NAMALWA (cell line): ENCODE results near the gene ZNF462.

Source experiments
- DNase-seq: peaks from one replicate; pipeline ENCODE4 v3.0.0-alpha.2; 2015; ENCODE audit warnings: low spot score

Gene ZNF462

DNA sequence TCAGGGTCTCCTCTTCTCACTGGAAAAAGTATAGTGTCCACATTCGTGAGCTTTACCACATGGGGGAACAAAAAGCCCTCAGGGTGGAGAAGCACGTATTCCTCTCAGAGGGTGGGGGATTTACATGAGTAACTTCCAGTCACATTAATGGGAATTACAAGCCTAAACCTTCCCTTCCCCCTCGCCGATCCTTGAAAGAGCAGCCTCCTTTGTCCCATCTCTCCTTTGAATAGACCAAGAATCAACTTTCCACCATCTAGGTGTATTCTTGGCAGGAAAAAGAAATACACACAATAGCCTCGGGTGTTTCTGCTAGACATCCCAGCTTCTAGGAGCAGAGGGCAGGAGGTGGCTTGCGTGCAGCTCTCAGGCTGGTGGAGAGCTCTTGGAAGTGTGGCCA is 144.4 kb downstream of the ZNF462 start:
- DNase-seq = no peak

DNA sequence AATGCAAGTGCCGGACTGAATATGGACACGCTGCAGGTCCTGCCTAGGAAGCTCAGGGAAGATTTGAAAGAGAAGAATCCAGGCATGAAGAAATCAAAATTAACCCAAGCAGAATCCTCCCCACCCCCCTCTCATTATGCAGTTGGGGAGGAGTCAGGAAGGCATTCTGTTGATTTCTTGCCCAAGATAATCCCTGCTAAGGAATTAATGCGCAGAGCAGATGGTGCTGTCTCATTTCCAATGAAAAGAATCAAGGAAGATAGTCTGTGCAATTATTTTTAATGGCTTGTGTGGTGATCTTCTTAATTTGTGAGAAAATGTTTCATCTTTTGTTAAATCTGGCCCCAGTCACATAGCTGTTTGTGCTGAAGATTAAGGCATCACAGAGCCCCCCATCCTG is 145.0 kb downstream of the ZNF462 start:
- DNase-seq = no peak

DNA sequence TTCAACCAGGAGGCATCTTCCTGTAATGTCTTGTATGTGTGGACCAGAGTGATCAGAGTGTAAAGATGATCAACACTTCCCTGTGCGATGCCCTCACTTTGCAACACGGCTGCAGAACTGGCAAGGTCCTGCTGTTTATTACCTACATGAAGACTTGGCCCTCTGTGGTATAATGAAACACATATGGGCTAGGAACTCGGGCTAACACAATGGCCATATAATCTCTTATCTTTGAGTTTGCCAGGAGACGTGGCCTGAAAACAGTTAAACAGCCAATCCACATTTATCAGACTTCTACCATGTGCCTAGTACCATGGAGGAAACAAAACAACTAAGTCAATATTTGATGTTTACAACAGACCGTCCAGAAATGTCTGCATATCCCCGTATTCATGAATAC is 145.5 kb downstream of the ZNF462 start:
- DNase-seq = no peak

DNA sequence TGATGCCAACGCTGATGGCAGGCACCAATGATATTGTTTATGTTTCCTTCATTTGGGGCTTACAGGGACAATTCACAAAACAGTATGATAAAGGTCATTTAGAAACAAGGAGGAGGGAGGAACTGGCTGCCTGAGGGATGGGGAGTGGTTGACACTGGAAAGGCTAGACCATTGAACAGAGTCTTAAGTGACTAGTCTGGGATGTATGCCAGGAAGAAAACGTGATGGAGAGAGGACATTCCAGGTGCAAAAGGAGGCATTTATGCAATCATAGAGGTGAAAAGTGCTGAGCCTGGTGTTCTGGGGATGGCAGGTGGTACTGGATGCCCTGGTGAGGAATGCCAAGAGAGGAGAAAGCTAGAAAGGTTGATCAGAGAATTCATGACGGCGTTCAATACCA is 153.4 kb downstream of the ZNF462 start:
- no peak for DNase-seq

DNA sequence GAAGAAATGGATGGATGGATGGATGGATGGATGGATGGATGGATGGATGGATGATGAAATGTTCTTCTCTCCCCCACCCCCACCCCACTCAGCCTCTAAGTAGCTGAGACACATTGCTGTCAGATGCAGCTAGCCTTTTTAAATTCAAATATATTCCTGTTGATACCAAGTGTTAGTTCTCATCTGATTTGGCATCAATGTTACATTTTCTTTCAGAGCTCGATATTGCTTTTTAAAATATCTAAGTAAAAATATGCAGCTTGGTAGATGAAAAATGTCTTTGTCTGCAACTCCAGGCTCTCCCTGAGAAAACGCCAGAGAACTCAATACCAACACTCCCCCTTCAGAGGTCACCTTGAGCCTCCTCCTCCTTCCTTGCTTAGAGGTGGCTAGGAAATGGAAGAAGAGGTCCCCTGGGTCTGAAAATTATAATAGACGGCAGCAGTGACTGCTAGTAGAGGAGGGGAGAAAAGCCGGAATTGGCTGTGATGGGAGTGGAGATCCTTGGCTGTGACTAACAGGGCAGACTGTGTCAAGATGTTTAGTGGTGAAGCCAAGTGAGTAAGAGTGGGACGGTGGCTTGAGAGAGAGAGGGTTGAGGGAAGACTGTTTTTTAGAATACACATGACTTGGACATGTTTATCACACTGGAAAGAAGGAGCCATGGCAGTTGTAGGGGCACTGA is 156.0 kb downstream of the ZNF462 start:
- no peak for DNase-seq

DNA sequence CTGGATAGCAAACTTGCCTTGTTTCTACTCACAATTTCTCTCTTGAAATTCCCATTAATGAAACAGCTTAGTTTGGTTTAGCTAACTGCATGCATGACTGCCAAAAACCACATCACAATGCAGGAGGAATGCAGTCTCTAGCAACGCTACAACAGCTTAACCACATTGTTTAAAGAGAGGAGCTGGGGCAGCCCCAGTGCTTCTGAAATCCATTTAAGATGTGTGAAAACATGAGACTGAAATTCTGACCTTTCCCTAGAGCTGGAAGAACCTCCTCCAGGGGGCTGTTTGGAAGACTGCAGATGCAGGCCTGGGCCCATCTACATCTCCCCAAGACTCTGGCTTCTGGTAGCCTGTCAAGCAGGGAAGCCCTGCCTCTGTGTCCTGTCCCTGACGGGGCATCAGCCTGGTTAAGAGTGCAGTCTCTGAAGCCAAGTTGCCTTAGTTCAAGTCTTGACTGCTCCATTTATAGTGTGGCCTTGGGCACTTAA is 157.1 kb downstream of the ZNF462 start:
- no peak for DNase-seq

DNA sequence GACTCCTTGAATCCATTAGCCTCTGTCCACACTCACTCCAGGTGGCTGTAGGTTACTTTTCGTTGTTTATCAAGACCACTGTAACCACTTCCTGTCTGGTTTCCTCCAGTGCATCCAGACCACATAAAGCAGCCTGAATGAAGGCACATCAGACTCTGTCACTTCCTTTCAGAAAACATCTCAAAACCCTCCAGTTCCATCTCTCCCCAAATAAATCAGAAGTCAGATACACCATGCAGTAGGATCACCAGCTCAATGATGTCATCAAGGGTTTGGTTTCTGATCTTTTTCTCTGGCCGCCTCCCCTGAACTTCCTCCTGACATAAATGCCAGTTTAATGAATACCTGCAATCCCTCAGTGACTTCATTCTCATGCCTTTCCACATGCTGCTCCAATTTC is 161.2 kb downstream of the ZNF462 start:
- peak; percentile 19 for DNase-seq

DNA sequence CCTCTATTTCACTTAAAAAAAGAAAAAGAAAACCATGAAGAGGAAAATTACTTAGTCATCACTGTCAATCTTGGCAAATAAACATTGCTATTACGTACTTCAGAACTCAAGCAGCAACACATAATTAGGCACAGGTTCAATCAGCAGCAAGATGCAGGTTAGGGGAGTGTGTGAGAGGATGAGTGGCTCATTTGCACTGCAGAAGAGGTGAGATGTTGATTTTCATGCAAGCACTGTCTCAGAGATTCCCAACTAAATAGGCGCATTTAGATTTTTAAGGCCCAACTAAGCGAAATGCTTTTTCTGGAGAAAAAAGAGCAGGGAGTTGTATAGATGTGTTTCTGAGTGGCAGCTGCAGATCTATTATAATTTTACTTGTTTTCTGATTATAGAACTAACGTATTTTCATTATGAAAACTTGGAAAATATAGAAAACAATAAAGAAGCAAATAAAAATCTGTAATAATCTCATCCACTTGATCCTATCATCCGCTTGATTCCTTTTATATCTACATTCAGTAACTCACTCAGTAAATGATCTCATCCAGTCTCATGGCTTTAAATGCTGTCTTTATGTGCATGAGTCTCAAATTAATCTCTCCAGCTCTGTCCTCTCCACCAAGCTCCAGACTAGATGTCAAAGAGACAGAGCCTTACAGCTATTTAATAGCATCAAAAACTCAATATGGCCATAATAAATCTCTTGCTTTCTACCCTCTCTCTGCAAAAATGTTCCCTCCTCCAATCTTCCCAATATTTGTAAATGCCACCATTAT is 162.5 kb downstream of the ZNF462 start:
- no peak for DNase-seq

DNA sequence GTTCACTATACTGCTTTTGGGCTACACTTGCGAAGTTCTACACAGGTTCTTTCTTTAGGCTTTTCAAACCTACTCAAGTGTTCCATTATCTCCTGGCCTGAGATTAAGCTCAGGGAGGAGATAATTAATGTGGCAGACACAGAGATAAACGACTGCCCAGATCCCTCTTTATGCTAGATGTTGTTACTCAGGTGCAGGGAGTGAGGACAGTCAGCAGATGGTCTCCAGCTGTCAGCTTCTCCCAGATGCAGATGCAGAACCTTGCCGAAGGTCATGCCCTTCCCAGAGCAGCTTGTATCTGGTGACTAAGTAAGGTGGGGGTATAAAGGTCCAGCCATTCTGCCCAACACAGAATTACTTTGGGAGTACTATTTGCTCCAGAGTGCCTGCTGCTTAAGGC is 166.2 kb downstream of the ZNF462 start:
- DNase-seq = no peak

DNA sequence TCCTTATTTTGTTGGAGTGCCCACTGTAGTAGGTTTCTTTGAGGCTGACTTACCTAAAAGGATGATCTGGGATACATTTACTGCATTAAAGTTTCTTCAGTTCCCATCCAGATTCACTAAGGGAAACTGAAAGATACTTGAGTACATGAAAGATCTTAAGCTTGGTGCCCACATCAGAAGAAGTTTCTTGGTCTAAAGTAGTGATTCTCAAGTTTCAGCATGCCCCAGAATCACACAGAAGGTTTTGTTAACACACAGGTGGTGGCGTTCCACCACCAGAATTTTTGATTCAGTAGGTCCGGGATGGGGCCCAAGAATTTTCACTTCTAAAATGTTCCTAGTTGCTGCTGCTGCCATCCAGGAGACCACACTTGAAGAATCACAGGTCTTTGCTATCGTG is 171.0 kb downstream of the ZNF462 start:
- no peak for DNase-seq

DNA sequence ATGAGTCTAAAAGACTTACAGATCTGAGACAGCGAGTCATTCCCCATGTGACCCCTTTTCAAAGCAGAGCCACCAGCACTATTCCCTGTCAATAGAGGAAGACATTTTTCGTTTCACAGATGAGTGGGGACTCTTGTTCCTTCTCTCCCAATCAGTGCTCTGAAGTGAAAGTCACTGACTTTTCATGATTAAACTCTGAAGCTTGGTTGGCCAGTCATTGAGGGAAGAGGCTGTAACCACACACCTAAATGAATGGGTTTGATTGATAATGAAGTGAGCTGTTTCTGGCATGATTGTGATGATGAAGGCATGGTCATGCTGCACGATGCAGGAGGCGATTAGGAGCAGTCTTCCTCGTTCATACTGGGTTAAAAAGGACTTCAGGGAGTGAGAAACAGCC is 171.9 kb downstream of the ZNF462 start:
- no peak for DNase-seq

DNA sequence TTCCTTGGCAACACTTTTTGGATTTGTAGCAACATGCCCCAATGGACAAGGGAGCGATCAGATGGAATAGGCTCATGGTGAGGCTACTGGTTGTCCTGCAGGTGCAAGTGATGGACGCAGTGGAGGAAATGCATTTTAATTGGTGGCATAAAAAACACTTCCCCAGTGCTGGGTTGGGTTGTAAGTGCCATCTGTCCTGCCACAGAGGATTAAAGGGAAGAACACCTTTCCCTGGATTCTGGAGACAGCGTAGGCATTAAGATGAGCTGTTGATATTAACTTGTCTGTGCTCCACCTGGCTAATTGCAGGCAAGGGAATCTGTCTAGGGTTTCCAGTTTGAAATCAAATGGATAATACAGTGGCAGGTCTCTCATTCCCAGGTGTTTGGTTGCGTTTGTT is 173.4 kb downstream of the ZNF462 start:
- DNase-seq = no peak

DNA sequence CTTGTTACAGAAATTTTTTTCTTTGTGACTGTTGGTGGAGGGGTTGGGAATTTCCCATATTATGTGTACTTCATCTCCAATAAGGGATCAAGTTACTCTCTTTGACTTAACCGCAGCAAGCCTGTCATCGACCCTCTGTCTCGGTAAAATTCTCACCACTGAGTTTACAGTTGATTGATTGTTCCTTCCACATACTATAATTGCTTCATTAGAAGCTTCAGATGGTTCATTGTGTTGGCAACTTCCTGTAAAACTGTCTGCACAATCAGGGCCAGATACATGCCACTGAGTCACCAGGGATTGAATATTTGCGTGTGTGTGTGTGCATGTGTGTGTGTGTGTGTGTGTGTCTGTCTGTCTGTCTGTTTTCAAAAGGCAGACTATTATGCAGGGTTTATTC is 176.6 kb downstream of the ZNF462 start:
- DNase-seq = no peak

DNA sequence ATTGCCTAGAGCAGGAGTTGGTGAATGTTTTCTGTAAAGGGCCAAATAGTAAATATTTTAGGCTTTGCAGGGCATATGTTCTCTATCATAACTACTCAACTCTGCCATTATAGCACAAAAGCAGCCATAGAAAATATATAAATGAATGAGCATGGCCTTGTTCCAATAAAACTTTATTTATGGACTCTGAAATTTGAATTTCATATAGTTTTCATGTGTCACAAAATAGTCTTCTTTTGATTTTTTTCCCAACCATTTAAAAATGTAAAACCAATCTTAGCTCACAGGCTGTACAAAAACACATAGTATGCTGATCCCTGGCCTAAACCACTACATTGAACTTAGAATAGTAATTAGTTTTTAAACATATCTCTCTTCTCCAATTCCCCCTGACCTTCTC is 179.6 kb downstream of the ZNF462 start:
- DNase-seq = no peak

DNA sequence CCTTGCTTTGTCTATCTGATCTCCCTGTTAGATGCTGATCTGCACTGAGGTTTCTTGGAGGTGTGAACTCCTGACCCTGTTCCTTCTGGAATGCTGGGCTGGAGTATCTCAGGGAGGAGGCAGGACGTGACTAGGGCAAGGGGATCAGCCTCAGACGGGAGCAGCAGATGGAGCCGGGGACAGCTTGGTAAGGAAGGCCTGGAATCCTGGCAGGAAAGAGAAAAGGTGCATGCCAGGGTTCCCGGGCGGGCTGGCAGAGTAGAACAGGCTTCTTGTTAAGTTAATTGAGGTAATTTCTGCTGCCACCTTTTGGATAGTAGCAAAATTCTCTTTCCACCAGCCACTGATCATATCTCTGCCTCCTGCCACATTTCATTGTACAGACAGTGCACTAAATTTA is 180.9 kb downstream of the ZNF462 start:
- no peak for DNase-seq

DNA sequence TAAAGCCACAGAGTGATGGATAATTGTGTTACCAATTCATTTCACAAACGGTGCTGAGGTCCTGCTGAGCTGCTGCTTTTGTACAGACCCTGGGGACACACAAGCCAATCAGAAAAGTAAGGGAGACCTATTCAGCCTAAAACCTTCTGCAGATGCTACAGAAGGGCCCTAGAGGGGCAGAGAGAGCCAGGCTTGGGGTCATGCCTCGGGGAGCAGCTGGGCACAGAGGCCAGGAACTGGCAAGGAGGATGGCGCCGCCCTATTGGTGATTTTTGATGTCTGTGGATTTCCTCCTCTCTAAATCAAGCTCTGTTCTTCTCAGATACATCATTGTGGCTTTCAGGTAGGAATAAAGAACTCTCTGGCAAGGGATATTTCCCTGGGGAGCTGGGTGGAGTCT is 181.9 kb downstream of the ZNF462 start:
- peak; percentile 25 for DNase-seq

DNA sequence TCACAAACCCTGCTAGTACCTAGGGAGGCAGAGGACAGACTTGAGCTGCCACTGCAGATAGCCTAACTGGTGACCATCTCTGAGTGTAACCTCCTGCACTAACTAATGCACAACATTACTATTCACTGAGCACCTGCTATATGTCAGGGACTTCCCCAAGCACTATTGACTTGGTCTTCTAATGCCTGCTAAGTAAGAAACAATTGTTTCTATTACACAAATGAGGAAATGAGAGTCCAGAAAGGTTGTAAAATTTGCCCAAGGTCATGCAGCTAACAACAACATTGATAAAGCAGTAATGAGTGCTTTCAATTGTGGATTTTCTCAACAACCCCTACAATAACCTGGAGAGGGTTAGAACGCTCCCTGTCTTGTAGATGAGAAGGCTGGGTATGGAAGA is 183.7 kb downstream of the ZNF462 start:
- DNase-seq = no peak

DNA sequence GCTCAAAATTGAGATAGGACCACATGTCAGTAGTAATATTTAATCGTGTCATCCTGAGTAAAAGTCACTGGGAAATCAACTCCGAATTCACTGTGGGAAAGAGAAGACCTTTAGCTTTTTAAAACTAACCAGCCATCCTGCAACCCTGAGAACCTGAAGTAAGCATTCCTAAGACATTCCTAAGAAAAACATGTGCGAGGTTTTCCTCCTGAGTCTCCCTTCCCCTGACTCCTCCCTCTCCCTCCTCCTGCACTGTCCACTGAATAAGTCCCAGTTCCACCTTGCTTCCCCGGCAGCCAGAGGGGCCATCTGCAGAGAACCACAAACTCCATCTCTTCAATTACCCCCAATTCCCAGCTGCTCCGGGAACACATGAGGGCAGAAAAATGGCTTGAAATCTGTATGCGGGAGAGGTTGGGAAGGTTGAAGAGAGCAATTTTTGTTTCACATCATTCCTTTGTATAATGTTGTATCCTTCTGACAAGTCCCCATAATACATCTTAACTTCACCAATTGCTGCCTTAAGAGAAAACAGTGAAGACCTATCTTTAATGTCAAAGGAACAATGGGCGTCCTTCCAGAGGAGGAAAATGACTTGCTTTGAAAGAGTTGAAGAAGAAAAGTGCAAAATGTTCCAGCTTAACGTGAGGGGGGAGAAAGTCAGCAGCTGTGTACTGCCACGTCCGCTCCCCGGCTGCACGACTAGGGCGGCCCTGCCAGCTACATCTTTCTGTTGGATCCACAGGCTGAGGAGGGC is 186.3 kb downstream of the ZNF462 start:
- no peak for DNase-seq

DNA sequence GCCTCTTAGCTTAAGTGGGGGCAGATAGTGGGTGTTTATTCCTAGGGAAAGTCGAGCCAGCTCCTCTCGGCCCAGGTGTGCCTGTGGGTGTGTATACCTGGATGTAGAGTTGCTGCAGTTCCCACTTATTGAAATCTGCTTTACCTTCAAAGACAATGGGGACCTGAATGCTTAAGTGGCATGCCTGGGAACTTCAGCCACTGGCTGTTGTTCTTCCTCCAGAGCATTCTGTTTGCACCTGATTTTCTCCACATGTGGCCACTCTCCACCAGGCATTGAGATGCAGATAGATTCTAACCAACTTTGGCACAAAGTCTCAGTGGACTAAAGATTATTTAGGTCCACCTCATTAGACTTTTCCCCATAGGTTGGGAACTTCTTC is 186.8 kb downstream of the ZNF462 start:
- no peak for DNase-seq

DNA sequence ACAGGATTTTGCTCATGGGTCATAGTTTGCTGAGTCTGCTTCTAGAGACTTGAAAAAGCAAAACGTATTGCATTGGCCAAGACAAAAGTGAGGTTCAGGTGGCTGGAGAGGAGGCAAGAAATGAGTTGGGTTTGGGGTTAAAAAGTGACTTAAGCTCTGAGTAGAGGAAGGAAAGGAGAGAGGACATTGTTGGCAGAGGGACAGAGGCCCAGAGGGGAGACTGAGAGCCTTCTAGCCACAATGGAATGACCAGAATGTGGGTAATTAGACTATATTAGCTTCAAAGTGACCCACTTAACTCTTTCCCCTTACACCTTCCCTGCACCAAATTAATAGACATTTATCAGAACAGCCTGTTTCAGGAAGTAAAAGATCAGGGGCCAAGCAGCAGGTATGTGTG is 188.4 kb downstream of the ZNF462 start:
- DNase-seq = no peak

DNA sequence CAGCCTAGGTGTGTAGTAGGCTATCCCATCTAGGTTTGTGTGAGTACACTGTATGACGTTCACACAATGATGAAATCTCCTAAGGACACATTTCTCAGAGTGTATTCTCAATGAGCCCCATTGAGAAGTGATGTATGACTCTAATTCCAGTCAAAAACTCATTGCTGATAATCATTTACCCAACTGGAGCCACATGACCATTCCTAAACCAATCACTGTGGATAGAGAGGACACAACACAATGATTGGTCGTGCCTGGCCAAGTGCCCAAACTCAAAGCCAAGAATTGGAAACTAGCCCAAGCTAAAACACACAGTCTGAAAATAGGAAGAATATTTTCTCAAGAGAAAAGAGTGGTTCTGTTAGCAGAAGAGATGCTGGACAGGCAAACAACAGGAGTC is 191.2 kb downstream of the ZNF462 start:
- no peak for DNase-seq

DNA sequence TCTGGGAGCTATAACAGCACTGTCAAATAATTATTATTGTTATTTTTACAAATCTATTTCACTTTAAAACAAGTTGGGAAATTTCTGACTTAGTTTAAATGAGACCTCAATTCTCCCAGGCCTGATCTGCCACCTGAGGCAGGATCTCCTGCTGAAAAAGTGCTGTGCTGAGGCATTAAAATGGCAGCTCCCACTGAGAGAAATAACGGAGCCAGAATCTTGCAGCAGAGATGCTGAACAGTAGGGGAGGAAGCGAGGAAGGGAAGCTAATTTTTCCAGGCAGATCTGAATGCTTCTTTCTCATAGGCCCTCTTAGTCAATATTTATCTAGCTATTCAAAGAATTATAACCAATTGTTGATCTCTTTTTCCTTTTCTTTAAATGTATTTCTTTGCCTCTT is 196.3 kb downstream of the ZNF462 start:
- DNase-seq = no peak

DNA sequence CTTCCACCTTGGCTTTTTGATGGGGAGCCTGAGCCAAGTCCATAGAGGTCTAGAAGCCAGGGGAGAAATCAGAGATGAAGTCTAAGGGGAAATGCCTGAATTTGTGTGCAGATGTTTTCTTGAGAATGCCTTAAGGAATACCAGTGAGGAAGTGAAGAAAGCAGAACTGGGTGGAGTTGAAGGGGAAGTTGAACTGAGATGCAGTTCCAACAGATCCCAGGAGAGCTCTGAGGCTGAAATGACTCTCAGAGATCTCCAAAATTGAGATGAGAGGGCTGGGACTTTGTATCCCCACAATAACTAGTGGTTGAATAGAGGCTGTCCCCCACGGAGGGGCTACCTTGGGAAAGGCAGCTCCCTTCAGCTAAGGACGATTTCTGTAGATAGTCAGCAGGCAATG is 197.1 kb downstream of the ZNF462 start:
- no peak for DNase-seq
